HG03558 (cell line): ENCODE measurements around the gene PBX2.
A peak's percentile ranks its signal among the peaks of the same experiment; 100 is the strongest.
"Not testable (repeated sequence)": the region's sequence is repeated elsewhere in the genome, so short reads cannot be mapped to it uniquely, and the experiment has no call there.

Experiments
- ATAC-seq: cut with Tn5 transposase; IDR thresholded peaks from one replicate; pipeline ENCODE4 v1.9.1; 2021; ENCODE audit warnings: moderate number of reproducible peaks; ENCODE audit not compliant: unreplicated experiment; ENCODE audit errors: extremely low read depth

PBX2 gene

DNA sequence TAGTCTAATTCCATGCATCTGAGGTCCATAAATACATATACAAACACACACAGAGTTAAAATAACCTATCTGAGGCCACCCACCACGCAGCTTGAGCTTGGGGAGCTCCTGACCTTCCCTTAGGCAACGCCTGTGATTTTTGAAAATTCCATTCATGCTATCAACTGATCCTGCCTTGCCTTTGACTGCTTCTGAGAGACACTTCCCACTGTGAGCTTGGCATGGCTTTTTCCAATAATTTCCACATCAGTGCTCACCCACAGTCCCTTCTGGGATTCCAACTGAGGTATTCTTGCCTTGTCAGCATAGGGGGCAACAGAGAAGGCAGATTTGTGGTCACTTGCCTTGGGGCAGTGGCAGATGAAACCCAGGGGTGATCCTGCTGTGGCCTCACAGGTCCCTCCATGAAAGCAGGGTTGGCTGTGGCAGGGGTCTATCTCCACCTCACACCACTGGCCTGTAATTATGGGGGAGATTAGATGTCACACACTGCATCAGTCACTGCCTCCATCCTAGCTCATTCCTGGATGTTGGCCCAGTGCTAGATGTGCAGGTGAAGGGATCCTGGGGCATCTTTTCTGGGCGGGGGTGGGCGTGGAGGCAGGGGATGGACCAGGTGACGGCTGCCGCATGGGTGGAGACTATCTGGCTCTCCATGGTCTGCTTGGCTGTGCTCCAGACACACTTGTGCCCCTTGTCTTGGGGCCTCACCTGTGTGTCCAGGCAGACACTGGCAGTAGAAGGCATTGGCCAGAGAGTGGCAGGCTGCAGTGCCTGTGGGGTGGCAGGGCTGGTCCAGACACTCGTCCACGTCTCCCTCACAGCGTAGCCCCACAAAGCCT lies 13.6 kb upstream of the PBX2 start:
- ATAC-seq: no peak

- ATAC-seq: no peak
Measured at GRCh38 chr6:32202186-32202585, 12.2 kb upstream of the PBX2 start.

DNA sequence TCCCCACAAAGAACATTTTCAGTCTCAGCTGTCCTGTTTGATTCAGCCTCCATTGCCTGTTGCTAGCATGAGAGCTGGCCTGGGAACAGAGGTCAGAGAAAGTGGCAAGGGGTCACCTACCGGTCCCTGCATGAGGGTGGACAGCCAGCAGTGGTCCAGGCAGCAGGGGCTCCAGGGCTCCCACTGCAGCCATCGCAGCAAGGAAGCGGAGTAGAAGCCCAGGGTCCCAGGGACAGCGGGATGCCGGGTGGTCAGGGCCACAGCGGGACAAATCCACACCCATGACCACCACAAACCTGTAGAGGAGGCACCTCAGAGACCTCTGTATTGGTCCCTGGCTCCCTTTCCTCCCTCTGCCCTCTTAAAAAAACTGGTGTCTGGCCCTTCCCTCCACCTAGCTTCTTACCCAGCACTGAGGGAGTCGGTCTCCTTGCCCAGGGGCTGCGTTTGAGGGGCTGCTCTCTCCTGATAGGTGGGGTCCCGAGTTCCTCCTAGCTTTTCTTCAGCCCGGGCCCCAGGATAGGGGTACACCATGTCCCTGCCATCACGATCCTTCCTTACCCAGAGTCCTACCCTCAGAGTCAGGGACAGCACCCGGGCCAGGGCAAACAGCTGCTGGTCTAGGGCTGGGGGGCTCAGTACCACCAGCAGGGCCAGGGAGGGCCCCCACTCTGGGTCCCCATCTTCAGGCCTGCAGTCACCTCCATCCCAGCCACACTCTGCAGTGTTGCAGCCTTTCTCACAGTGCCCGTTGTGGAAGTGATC lies 10.9 kb upstream of the PBX2 start:
- ATAC-seq: no peak

DNA sequence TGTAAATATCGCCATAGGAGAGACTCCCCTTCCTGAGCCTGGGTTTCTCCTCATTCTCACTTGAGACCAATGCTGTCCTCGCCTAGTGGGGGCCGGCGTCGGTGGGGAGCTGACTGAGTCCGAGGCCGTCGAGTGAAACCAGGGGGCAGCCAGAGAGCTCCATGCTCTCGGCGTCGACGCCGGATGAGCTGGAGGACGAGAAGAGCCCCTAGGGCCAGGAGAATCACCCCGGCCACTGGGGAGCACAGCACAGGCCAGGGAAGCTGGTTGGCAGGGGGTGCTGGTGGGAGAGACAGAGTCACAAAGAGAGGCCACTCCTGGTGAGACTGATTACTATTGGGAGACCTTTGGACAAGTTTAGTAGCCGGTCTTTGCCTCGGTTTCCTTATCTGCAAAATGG lies 8.9 kb upstream of the PBX2 start:
- ATAC-seq: no peak

- no peak for ATAC-seq
Measured at GRCh38 chr6:32198345-32198696, 8.3 kb upstream of the PBX2 start.

DNA sequence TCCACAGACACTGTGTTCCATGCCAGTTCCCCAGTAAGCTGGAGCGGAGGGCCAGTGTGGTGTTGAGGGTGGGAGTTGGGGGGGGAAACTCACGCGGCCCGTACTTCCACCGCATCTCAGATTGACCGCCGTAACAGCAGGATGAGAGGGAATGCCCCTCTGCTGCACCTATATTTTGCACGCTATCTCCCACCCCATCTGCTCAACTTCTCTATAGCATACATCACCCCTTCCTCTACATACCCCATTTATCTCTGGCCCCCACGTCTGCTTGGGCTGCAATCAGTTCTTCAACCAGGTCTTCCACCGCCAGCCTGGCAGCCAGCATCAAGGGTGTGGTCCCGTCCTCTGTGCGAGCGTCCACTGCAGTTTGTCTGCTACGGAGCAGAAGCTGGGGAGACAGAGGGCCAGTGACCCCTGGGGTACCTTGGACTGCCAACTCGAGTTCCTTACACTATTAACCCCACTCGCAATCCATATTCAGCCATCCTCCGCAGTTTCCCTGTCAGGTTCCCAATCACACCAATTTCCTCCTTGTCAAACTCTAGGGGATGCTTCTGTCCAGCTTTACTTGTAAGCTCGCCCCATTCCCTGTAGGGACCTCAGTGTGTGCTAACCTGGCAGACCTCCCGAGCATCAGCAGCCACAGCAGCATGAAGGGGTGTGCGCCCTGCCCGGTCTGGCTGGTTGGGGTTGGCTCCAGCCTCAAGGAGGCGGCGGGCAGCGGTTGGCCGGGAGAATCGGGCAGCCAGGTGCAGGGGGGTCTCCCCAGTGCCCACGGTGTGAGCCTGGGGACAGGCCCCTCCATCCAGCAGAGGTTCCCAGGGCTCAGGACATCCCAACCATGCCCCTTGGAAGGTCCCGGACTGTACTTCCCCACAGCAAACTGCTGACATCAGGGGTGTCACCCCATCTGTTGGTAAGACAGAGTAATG lies 6.9 kb upstream of the PBX2 start:
- no peak for ATAC-seq

- peak; percentile 60 for ATAC-seq
Measured at GRCh38 chr6:32195902-32196681, 6.1 kb upstream of the PBX2 start.

GRCh38 chr6:32195652-32195901 lies 5.6 kb upstream of the PBX2 start:
- no peak for ATAC-seq

DNA sequence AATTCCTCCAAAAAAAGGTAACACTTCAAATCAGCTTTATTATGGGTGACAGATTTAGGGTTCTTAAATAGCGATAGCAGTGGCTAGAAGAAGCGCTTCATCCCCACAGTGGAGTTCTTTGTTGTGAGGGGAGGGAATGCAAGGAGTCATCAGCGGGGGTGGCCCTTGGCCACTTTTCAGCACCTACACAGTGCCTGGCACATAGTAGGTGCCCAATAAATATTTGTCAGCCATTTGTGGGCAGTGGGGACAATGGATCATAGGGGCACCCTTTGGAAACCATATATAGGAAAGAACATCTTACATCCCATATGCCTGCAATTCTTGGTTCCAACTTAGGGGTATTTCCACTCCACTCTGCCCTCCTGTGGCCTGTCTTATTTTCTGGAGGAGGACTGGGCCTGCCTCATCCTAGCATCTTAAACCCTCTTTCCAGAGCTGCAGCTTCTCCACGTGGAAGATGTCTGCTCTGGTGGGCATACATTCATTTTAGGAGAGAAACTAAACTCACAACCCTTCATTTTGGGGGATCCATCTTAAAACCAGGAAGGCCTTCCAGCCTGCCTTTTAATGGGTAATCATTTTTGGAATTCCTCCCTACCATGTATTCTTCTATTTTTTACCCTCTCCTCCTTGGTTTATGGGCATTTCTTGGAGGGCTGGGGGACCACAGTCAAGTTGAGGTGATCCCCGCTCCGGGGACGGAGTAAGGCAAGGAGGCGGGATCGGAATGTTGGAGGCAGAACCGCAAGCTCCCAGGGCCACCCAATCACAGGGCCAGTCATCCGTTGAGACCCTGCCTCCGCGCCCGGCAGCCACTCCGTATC lies 5.0 kb upstream of the PBX2 start:
- peak; percentile 54 for ATAC-seq

- ATAC-seq: no peak
Measured at GRCh38 chr6:32194388-32194787, 4.4 kb upstream of the PBX2 start.

- ATAC-seq: not testable (repeated sequence)
Measured at GRCh38 chr6:32193096-32193495, 3.1 kb upstream of the PBX2 start.

- no peak for ATAC-seq
Measured at GRCh38 chr6:32192608-32193039, 2.6 kb upstream of the PBX2 start, which contains the start of gene GPSM3. Gene GPSM3 (minus strand): TSS chr6:32192643. CDS start chr6:32192513, 130 bp downstream.

GRCh38 chr6:32191696-32192607 lies 1.9 kb upstream of the PBX2 start:
- ATAC-seq: no peak

DNA sequence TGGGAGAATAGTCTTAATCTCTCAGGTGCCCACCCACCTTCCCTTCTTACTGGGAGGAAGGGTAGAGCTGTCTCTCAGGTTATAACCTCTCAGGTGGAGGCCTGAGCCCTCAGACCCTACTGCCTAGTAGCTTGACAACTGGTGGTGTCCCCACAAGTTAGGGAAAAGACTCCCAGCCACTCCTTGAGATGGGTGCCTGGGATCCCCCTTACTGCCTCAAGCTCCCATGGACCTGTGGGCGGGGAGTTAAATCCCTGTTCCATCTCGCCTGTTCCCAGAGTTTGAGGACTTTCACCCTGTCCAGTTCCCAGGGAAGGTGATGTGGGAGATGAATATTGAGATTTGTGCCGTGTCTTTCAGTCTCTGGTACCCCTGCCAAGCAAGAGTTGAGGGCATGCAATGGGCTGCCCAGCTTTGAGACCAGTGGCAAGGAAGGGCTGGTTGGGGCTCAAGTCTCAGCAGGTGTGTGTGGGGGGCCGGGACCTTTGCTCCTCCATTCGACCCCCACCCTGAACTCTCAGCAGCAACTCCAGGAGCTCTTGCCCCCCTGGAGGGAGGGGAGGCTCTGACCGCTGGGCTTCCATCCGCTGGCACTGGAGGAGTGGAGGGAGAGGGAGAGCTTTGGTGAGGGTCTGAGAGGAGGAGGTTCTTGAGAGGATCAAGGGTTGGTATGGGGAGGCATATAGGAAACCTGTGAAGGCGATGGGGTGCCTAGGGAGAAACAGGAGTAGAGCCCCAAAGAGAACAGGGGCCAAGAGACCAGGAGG lies 1.1 kb upstream of the PBX2 start:
- no peak for ATAC-seq

- no peak for ATAC-seq
Measured at GRCh38 chr6:32189742-32190053, 304 bp downstream of the PBX2 start.

DNA sequence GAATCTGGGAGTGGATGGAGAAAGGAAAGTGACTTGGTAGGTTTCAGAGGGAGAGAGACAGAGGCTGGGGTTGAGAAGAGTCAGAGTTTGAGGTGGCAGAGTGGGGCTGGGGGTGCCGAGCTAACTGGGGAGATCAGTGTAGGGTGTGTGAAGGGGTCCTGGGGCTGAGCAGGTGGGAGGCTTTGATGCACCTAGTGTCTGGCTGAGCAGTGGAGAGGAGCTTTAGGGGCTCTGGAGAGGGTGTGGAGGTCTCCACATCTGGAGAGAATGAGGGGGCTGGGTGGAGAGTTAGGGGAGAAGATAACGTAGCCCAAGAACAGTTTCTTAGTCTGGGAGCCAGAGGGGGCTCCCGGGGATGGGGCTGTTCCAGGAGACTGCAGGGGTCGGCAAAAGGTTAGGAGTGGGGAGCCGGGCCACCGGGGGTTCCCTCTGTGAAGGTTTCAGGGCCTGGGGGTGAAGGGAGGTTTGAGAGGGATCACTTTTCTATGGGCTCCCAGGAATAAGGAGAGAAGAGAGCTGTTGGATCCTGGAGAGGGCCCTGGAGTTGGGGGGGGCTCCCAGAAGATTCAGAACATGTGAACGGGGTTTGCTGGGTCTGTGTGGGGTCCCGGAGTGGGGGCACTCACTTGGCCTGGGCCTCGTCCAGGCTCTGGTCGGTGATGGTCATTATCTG lies 797 bp downstream of the PBX2 start:
- no peak for ATAC-seq
